Calu3 (cell line): ENCODE results near the gene MAN2A2. TPM values are rescaled to one million over a fixed set of nuclear protein-coding genes. Genes with fewer than 3 reads are reported as not detected.

Experiments used
- BruUV-seq: library from RNA; stranded (reverse); fragments of 400-500 nt; replicated peaks from 2 replicates; lab custom pipeline; 2021; lab: Mats Ljungman, UMichigan
- CTCF ChIA-PET: fragments of 300-600 bp; sonication (Branson Sonifier 250); formaldehyde crosslinking; loops from one replicate; lab custom pipeline; 2022; ENCODE audit warnings: antibody characterized with exemption; lab: Charles Lee
- DNase-seq: peaks from one replicate; pipeline ENCODE4 v3.0.0; 2022
- H3K27ac Mint-ChIP-seq: one replicate; pipeline ENCODE4 v1.8.0; 2022; ENCODE audit warnings: mixed read lengths; ENCODE audit not compliant: unreplicated experiment
- H3K27me3 Mint-ChIP-seq: one replicate; pipeline ENCODE4 v1.8.0; 2022; ENCODE audit warnings: mixed read lengths; ENCODE audit not compliant: unreplicated experiment
- H3K36me3 Mint-ChIP-seq: one replicate; pipeline ENCODE4 v1.8.0; 2022; ENCODE audit warnings: mild to moderate bottlenecking, moderate library complexity, mixed read lengths; ENCODE audit not compliant: insufficient read depth, unreplicated experiment
- H3K4me1 Mint-ChIP-seq: one replicate; pipeline ENCODE4 v1.8.0; 2022; ENCODE audit warnings: mild to moderate bottlenecking, low read depth, mixed read lengths; ENCODE audit not compliant: unreplicated experiment
- H3K4me3 Mint-ChIP-seq: one replicate; pipeline ENCODE4 v1.8.0; 2022; ENCODE audit warnings: mild to moderate bottlenecking, low read depth, moderate library complexity, mixed read lengths; ENCODE audit not compliant: unreplicated experiment
- H3K9me3 Mint-ChIP-seq: one replicate; pipeline ENCODE4 v1.8.0; 2022; ENCODE audit warnings: low read depth, mixed read lengths; ENCODE audit not compliant: unreplicated experiment
- CTCF ChIP-seq: fragments of 200-600 bp; IDR thresholded peaks from one replicate; pipeline ENCODE4 v1.8.0; 2022; ENCODE audit warnings: antibody characterized with exemption; ENCODE audit not compliant: unreplicated experiment
- intact Hi-C: fragments of 100-400 bp; cut with micrococcal nuclease; formaldehyde crosslinking; loops from one replicate; pipeline ENCODE4 v1.10.0; 2022; ENCODE audit not compliant: unreplicated experiment
- total RNA-seq: library from RNA; stranded (reverse); gene quantifications from 2 replicates; pipeline ENCODE4 v1.2.3, GENCODE V29; 2022

MAN2A2 gene
- total RNA-seq, 1 experiment from 2014 or later = 58.5 TPM

DNA sequence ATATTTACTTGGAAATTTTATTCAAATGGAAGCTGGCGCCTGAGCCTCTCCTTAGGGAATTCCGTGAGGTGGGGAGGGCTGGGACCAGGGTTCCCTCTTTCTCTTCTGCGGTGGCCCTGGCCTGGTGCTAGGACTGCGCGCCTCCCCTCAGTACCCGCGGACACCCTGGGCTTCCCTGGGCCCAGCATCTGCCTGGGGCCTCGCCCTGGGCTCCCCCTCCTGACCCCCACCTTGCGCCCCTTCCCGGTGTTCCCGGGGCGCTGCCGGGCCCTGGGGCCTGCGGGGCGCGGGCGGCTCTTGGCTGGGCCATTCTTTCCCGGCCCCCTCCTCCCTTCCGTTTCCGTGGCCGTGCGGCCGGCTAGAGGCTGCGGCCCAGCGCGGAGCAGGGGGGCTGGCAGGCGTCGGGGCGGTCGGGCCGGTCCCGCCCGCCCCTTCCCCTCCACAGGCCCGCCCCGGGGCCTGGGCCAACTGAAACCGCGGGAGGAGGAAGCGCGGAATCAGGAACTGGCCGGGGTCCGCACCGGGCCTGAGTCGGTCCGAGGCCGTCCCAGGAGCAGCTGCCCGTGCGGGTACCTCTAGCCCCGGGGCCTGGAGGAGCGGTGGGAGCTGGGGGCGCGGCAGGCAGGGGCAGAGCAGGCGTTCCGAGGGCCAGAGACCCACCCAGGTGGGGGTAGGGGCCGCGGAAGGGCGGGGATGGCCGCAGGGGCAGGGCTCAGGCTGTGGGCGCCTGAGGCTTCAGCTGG lies 19.0 kb upstream of the MAN2A2 start, which contains the start of gene FES:
TSS of gene FES (plus strand) at position 529 of the 743 bp plus-strand sequence. CDS start 542 bp downstream, outside the sequence.
- intact Hi-C loops = loop anchor here (10.0 kb wide), 1 partner anchor 109 kb away; no protein-coding TSS in a partner anchor
- Mint-ChIP-seq H3K9me3 (no peaks in the 10 kb centered on the region), H3K36me3 (peaks cover 17% of the 10 kb centered on the region), H3K27ac (no peak within 1 kb of the TSS), H3K27me3 (peaks cover 19% of the 10 kb centered on the region), H3K4me3 (no peak within 1 kb of the TSS), H3K4me1 (no peaks in the 10 kb centered on the region)
- CTCF ChIA-PET = no interaction called here
- DNase-seq = no peak
- no peak for TF ChIP-seq CTCF
- BruUV-seq = no TSS peak

GRCh38 chr15:90884719-90885431 lies 18.2 kb upstream of the MAN2A2 start:
- CTCF ChIA-PET = interaction anchor here (0.9 to 2.3 kb wide), 5 partner anchors 26 to 523 kb away, joined by 3 to 32 read pairs (median 3); partner anchors contain the start of gene HDDC3
- TF ChIP-seq CTCF = no peak
- H3K27me3 Mint-ChIP-seq = peaks cover 25% of the 10 kb centered on the region
- intact Hi-C loops = loop anchor here (5.0 to 10.0 kb wide), 3 partner anchors 68 to 593 kb away; no protein-coding TSS in a partner anchor
- no peak overlapping the region for H3K27ac Mint-ChIP-seq
- H3K4me1 Mint-ChIP-seq = no peaks in the 10 kb centered on the region
- H3K36me3 Mint-ChIP-seq = peaks cover 10% of the 10 kb centered on the region
- H3K9me3 Mint-ChIP-seq = no peaks in the 10 kb centered on the region
- H3K4me3 Mint-ChIP-seq = no peak overlapping the region
- DNase-seq = no peak
- BruUV-seq = no TSS peak

GRCh38 chr15:90885432-90886290 lies 17.4 kb upstream of the MAN2A2 start:
- BruUV-seq = no TSS peak
- Mint-ChIP-seq H3K27me3 (peaks cover 25% of the 10 kb centered on the region), H3K4me1 (no peaks in the 10 kb centered on the region), H3K4me3 (no peak overlapping the region), H3K9me3 (no peaks in the 10 kb centered on the region), H3K27ac (no peak overlapping the region), H3K36me3 (peaks cover 10% of the 10 kb centered on the region)
- DNase-seq = peak; percentile 87
- CTCF ChIA-PET = interaction anchor here (0.5 to 2.3 kb wide), 10 partner anchors 13 to 523 kb away, joined by 3 to 32 read pairs (median 4); partner anchors contain the start of genes BLM and HDDC3
- intact Hi-C loops = loop anchor here (1.0 to 10.0 kb wide), 4 partner anchors 68 to 593 kb away; no protein-coding TSS in a partner anchor
- TF ChIP-seq CTCF = peak; percentile 98

DNA sequence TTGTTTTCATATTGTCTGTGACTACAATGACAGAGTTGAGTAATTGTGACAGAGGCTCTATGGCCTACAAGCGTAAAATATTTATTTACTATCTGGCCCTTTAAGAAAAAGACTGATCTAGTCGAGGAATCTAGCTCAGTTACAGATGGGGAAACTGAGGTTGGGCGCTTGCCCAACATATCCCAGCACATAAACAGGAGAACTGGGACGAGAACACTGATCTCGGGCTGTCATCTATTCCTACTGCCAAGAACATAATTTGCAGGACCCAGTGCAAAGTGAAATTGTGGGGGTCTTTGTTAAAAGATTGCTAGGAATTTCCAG lies 16.8 kb upstream of the MAN2A2 start:
- Mint-ChIP-seq H3K9me3 (no peaks in the 10 kb centered on the region), H3K27me3 (peaks cover 25% of the 10 kb centered on the region), H3K4me1 (no peaks in the 10 kb centered on the region), H3K36me3 (peaks cover 6% of the 10 kb centered on the region), H3K27ac (no peak overlapping the region), H3K4me3 (no peak overlapping the region)
- no peak for TF ChIP-seq CTCF
- intact Hi-C loops = loop anchor here (1.0 to 10.0 kb wide), 4 partner anchors 69 to 594 kb away; no protein-coding TSS in a partner anchor
- no peak for DNase-seq
- BruUV-seq = no TSS peak
- CTCF ChIA-PET = interaction anchor here (0.7 to 2.3 kb wide), 8 partner anchors 14 to 524 kb away, joined by 3 to 32 read pairs (median 4); partner anchors contain the start of gene BLM
